NT2/D1 (cell line): ENCODE results near the gene SFR1.

Experiments
- DNase-seq: peaks from one replicate; pipeline ENCODE4 v3.0.0-alpha.2; 2011; ENCODE audit warnings: low read depth, low spot score
- H3K27me3 ChIP-seq: 2 replicates; pipeline ENCODE4 v1.6.0; 2011; ENCODE audit warnings: mild to moderate bottlenecking; ENCODE audit not compliant: insufficient read length, insufficient read depth
- H3K36me3 ChIP-seq: 2 replicates; pipeline ENCODE4 v1.6.1; 2011; ENCODE audit warnings: mild to moderate bottlenecking, low read length, mixed read lengths; ENCODE audit not compliant: insufficient read depth, insufficient read length
- H3K4me1 ChIP-seq: 2 replicates; pipeline ENCODE4 v1.5.1; 2011; ENCODE audit not compliant: insufficient read depth, insufficient read length
- H3K4me3 ChIP-seq: 2 replicates; pipeline ENCODE4 v1.5.1; 2011; ENCODE audit warnings: low read depth; ENCODE audit not compliant: insufficient read length
- H3K9ac ChIP-seq: 2 replicates; pipeline ENCODE4 v1.6.0; 2011; ENCODE audit warnings: low read depth; ENCODE audit not compliant: insufficient read length
- H3K9me3 ChIP-seq: 2 replicates; pipeline ENCODE4 v1.5.1; 2011; ENCODE audit warnings: mild to moderate bottlenecking, low read length; ENCODE audit not compliant: insufficient read depth
- SUZ12 ChIP-seq: IDR thresholded peaks from 2 replicates; pipeline ENCODE4 v1.6.1; 2011; ENCODE audit not compliant: insufficient read length, insufficient read depth; ENCODE audit errors: extremely low read depth
- YY1 ChIP-seq: IDR thresholded peaks from 2 replicates; pipeline ENCODE4 v1.6.1; 2011; ENCODE audit not compliant: insufficient read length, insufficient read depth
- ZNF274 ChIP-seq: IDR thresholded peaks from 2 replicates; pipeline ENCODE4 v1.6.1; 2011; ENCODE audit warnings: mild to moderate bottlenecking, low read depth, low read length

SFR1 gene

DNA sequence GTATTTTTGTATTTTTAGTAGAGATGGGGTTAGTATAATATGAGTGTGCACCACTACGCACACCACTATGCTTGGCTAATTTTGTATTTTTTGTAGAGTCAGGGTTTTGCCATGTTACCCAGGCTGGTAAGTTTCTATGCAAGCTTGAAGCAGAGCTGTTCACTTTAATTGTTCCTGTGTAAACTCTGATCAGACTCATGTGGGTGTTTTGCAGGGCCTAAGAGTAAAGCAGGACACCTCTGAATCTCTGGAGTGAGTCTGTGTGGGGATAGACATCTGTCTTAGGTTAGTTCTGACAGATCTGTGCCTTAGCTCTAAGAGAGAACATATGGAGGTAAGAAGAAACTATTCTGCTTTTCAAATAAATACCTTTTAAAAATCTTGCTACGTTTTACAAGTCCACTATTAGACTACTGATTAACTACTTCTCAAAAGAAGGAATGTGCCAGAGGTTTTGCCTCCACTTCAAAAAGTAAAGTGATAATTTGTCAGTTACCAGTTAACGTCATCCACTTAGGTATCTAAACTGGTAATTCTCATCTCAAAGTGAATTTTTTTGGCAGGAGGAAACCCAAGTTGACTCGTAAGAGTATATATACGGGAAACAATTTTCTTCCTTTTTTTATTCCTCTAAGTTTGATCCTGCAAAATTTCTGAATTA lies 37.4 kb upstream of the SFR1 start:
- Histone ChIP-seq H3K36me3 (no peaks in the 10 kb centered on the region), H3K27me3 (no peaks in the 10 kb centered on the region), H3K4me1 (peaks cover 5% of the 10 kb centered on the region), H3K9me3 (no peaks in the 10 kb centered on the region), H3K9ac (no peak overlapping the region), H3K4me3 (no peak overlapping the region)
- TF ChIP-seq YY1 (no peak), ZNF274 (no peak), SUZ12 (no peak)
- no peak for DNase-seq

DNA sequence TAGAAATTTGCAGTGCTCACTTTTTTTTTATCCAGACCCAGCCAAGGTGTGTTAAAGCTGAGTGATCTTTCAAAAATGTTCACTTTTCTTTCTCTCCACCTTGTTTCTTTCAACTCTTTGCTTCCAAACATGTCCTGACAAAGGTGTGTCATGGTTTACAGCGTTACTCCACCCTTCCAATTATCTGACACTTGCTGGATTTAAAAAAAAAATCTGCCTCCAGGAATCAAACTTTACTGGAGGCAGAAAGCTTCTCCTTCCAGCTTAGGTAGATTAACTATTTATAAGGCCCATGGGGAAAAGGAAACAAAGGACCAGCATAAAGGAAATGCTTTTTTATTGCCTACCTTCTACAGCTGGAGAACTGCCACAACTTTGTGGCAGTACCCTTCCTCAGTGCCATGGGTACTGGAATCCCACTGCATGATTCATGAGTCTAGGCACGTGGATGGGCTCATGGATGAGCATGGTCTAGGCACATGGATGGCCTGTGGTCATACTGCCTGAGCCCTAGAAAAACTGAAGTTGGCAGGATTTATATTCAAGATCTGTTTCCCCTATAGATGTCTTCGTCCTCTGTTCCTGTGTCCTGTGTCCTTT lies 36.1 kb upstream of the SFR1 start, which contains the start of gene COL17A1:
COL17A1 (minus strand) TSS at position 80 of the 600 bp plus-strand sequence. CDS start 5,207 bp downstream, outside the sequence.
- peaks cover 5% of the 10 kb centered on the region for H3K4me1 ChIP-seq
- no peaks in the 10 kb centered on the region for H3K36me3 ChIP-seq
- H3K9me3 ChIP-seq: no peaks in the 10 kb centered on the region
- H3K4me3 ChIP-seq: no peak within 1 kb of the TSS
- H3K27me3 ChIP-seq: no peaks in the 10 kb centered on the region
- TF ChIP-seq YY1 (no peak), ZNF274 (no peak), SUZ12 (no peak)
- no peak for DNase-seq
- no peak within 1 kb of the TSS for H3K9ac ChIP-seq

DNA sequence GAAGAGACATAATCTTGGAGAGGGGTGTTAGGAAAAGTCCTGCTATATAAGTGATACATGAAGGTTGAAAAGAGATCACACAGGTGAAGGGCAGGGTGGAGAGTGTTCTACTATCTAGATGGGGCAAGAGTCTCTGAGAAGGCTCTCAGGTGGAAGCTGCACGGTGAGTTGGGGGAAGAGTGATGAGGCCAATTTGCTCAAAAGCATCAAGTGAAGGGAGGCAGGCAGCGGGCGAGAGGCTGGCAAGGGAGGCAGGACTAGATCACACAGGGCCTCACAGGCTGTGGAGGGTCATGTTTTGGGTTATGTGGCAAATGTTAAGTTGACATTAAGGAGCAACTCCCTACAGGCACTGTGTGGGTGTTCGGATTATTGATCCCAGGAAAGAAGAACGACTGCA lies 33.7 kb upstream of the SFR1 start:
- H3K4me3 ChIP-seq: no peak overlapping the region
- no peak overlapping the region for H3K9ac ChIP-seq
- no peaks in the 10 kb centered on the region for H3K27me3 ChIP-seq
- no peaks in the 10 kb centered on the region for H3K36me3 ChIP-seq
- DNase-seq: no peak
- no peaks in the 10 kb centered on the region for H3K4me1 ChIP-seq
- TF ChIP-seq YY1 (no peak), SUZ12 (no peak), ZNF274 (no peak)
- H3K9me3 ChIP-seq: no peaks in the 10 kb centered on the region

DNA sequence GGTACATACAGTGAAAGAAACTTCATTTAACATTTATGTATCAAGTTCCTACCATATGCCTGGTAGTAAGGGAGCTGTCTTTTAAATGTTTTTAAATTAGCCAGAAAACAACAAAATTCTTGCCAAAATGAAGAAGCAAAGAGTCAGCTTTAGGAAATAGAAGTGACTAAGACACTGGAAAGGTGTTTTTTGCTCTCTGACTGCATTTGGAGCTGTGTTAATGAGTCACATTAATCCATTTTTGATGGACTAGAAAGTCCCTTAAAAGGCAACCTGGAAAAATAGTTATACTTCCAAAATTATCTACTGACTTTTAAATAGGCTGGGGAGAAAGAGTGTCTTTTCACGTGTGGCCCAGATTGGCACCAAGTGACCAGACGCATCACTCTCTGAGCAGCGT lies 32.4 kb upstream of the SFR1 start:
- no peak for TF ChIP-seq SUZ12
- no peak for TF ChIP-seq ZNF274
- TF ChIP-seq YY1: no peak
- H3K27me3 ChIP-seq: no peaks in the 10 kb centered on the region
- H3K4me1 ChIP-seq: no peaks in the 10 kb centered on the region
- H3K9ac ChIP-seq: no peak overlapping the region
- no peak for DNase-seq
- H3K36me3 ChIP-seq: no peaks in the 10 kb centered on the region
- H3K9me3 ChIP-seq: no peaks in the 10 kb centered on the region
- no peak overlapping the region for H3K4me3 ChIP-seq

DNA sequence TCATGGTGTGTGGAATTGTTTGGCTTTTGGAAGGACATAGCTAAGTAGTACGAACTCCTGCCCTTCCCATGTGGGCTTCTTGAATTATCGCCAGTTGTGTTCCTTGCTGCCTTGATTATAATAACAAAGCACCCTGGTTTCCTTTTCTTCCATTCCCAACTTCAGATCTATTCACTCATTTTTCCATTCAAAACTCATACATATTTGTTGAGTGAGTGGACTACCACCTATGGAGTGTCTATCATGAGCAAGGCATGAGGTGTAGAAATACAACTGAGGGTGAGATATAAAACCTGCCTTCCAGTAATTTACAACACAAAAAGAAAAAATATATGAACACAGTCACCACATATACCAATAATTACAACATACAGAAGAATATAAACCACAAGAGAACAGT lies 31.4 kb upstream of the SFR1 start:
- no peaks in the 10 kb centered on the region for H3K27me3 ChIP-seq
- DNase-seq: no peak
- no peak overlapping the region for H3K9ac ChIP-seq
- TF ChIP-seq YY1: no peak
- no peak for TF ChIP-seq ZNF274
- no peak for TF ChIP-seq SUZ12
- H3K4me3 ChIP-seq: no peak overlapping the region
- H3K9me3 ChIP-seq: no peaks in the 10 kb centered on the region
- no peaks in the 10 kb centered on the region for H3K36me3 ChIP-seq
- no peaks in the 10 kb centered on the region for H3K4me1 ChIP-seq

DNA sequence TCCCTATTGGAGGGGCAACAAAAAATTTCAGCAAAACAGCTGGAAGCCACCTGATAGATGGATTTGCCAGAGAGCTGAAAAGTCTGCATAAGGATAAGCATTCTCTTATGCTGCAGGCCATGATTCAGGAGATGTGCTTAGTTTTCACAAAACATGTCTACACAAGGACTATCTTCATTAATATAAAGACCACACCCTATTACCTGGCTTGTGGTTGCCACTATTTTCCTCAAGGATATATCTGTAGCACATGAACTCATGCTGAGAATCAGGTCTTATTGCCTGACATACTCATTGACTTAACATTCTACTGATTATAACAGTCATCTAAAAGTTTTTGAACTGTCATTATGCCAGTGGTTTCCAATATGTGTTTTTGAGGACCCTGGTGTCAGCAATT lies 29.2 kb upstream of the SFR1 start:
- no peaks in the 10 kb centered on the region for H3K27me3 ChIP-seq
- peaks cover 12% of the 10 kb centered on the region for H3K9me3 ChIP-seq
- DNase-seq: no peak
- no peak overlapping the region for H3K9ac ChIP-seq
- no peak overlapping the region for H3K4me3 ChIP-seq
- no peak for TF ChIP-seq ZNF274
- no peak for TF ChIP-seq SUZ12
- TF ChIP-seq YY1: no peak
- no peaks in the 10 kb centered on the region for H3K4me1 ChIP-seq
- H3K36me3 ChIP-seq: no peaks in the 10 kb centered on the region

DNA sequence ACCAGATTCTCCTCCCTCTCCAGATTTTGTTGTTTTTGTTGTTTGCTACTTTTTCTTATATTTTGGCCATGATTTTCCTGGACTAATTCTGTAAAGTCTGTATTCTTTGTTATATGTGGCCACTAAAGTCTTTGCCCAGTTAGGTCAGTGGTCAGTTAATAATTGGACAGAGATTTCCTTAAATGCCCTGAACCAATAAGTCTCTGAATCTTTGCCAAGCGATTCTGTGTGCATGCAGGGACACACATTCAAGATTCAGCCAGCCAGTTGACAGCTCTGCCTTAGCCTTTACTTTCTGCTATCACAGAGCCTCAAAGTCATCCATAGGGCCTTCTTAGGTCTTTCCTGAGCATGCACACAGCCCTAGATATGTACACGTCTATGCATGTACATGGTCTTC lies 25.3 kb upstream of the SFR1 start:
- H3K9me3 ChIP-seq: peaks cover 12% of the 10 kb centered on the region

More for the DNA sequence above, 25.3 kb upstream of the SFR1 start:
- Histone ChIP-seq H3K36me3 (no peaks in the 10 kb centered on the region), H3K9ac (no peak overlapping the region), H3K4me1 (no peaks in the 10 kb centered on the region), H3K4me3 (no peak overlapping the region), H3K27me3 (no peaks in the 10 kb centered on the region)
- no peak for TF ChIP-seq ZNF274
- TF ChIP-seq YY1: no peak
- no peak for TF ChIP-seq SUZ12
- no peak for DNase-seq
